DMS114 treated with DMSO at 0.1 percent for 48 hours (cell line): Measurements from ENCODE around the gene MLYCD.

ENCODE experiments used
- DNase-seq: peaks from one replicate; lab custom pipeline; 2025; ENCODE audit not compliant: unreplicated experiment; lab: John Stamatoyannopoulos, UW

MLYCD gene

DNA sequence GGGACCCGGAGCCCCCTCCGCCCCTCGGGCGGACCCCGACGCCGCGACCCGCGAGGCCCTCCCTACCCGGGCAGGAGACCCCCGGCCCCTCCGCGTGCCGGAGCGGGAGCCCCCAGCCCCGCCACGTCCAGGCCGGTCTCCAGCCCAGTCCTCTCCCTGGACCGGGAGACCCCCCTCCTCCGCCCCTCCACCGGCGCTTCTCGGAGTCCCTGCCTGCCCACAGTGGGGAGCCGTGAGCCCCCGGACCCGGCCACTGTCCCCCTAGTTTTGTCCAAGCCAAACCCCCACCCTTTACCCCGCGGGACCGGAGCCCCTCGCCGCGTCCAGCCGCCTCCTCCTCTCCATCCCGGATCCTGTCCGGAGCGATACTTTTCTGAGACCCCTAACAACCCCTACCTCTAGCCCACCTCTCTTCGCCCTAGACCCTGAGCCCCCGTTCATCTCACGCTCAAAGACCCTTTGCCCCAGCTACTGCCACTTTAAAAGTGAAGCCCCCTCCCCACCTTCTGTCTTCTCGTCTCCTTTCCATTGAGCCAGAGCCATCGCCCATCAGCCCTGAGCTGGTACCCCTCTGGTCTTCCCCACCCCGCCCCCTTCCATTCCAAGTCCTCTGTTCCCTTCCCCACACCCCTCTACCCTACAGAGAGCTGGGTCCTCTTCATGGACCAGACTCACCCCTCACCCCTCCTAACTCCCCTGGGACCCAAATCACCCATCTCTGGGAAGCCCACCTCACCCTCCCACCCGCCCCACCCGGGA is 70.2 kb downstream of the MLYCD start:
- no peak for DNase-seq

- no peak for DNase-seq
These were observed 71.0 kb downstream of the MLYCD start for GRCh38 chr16:83969771-83970429.

- no peak for DNase-seq
These were observed 71.5 kb downstream of the MLYCD start for GRCh38 chr16:83970430-83970815.

DNA sequence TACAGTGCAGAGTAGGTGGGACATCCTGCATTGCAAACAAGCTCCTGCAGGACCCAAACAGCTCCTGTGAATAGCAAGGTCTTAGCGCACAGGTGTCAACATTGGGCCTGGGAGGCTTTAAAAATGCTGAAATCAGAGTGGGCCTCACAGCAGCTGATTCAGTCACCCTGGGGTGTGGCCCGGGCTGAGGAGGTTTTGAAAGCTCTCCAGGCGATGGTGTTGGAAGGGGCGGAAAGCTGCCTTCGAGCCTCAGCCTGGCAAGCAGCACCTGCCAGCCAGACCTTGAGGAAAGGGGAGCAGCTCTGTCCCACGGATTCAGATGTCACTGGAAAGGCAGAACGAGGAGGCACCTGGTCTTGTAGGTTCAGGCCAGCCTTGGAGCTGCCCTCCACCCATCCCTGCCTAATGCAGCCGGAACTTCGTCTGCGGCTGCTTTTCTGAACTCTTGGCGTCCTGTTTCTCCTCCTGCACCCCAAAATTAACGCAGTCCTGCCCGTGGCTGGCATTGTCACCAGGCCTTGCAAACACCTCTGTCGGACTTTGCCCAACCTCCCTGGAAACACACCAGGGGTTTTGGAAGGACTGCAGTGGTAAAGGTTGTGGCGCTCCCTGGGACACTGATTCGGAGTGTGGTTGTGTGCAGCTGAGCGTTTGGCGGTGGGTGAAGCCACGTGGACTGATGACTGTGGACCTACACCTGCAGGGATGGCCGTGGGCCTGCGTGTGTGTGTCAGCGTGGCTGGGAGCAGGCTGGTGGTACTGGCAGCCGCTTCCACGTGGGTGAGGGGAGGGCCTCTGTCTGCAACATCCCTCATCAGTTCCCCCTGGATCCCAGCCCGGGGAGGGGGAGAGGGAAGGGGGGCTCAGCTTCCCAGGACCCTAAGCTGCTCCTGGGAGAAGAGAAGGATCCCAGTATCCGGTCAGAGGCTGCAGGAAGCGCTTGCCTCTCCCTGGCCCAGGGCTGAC is 72.5 kb downstream of the MLYCD start:
- DNase-seq, result no peak

DNA sequence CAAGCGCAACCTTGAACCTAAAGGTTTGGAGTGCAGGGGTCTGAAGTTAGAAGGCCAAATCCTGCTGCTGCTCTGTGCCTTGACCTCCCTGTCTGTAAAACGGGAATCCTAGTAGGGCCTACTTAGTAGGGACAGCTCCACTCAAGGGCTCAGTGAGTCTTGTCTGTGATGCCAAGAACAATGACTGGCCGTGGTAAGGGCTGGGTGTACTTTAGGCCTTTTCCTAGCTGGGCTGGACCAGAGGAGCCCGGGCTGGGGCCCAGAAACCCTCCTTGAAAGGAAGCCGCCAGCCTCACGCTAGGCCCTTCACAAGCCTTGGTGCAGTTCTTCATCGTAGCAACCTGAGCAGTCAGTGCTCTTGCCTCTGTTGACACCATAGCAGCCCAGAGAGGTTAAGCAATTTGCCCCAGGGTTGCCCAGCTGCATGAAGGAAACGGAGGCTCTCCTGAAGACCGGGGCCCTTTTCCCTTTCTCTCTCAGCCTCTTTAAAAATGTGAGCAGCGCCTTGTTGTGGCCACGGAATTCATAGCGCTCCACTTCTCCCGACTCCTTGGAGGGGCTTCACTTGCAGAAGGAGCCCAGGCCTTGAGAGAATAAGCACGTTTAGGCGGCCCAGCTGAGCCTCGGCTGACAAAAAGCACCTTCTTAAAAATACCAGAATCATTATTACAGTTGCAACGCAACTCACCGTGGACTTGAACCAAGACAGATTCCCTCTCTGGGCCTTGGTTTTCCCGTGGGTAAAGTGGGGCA is 73.5 kb downstream of the MLYCD start:
- DNase-seq, result no peak

GRCh38 chr16:83973077-83973476 is 74.2 kb downstream of the MLYCD start:
- no peak for DNase-seq

DNA sequence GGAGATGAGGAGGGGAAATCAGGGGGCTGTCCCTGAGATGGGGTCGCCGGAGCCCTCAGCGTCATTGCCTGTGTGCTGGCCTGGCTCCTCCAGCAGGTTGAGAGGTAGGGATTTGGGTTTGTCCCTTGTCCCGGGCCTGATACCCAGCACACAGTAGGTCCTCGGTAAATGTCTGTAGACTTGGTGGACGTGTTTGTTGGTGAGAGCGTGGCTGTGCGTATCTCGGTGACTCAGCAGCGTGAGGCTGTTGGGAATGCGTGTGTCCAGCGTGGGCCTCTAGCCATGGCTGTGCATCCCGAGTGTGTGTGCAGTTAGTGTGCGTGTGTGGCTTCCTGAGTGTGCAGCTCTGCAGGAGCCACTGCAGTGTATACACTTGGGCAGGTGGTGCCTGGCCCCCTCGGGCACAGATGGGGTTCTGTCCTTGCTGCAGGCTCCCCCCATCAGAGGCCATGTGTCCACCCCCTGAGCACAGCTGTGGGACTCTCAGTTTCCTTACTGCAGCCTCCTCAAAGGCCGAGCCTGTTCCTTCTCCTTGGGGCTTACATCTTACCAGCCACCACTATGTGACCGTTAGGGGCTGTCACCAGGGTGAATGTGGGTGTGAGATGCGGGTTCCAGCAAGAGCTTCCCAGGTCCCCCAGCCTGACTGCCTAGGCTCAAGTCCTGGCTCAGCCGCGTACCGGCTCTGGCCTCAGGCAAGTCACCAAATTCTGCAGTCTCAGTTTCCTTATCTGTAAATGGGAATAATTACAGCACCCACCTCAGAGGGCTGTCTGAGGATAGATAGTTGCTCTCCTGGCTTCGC is 74.9 kb downstream of the MLYCD start:
- DNase-seq, result no peak

DNA sequence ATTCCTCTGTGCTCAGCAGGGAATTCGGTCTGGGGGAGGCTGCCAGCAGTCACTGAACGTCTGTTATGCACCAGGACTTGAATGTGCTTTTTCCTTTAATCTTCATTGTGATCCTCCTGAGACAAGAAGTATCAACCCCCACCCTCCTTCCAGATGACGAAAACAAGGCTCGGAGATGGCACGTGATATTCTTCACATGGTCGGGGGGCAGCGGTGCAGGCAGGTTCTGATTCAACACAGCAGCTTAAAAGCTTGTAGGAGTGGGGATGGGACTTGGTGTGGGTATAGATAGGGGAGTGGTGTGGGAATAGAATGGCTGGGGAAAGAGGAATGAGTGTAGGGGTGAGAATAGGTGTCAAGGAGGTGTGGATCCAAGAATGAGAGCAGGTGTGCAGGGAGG is 75.6 kb downstream of the MLYCD start:
- no peak for DNase-seq

- no peak for DNase-seq
These were observed 76.8 kb downstream of the MLYCD start for GRCh38 chr16:83975590-83976260.
